Left colon (tissue), 2 donors: ENCODE results near the gene ING4. TPM values are rescaled to one million over a fixed set of nuclear protein-coding genes. Genes with fewer than 3 reads are reported as not detected.

ENCODE experiments used
- total RNA-seq, 2 donors: library from RNA; stranded (reverse); fragmentation: NEBNext Ultra II Directional; extraction: Animal tissue kit (Norgen Biotek cat#: 25700); gene quantifications; one replicate each; pipeline ENCODE4 v1.2.1, GENCODE V29; 2021
- donor health status: DM: no; HTN: no; CAD: no.
- donor health status: DM: yes; HTN: yes; CAD: no.

Gene ING4
- total RNA-seq, 2 donors from 2014 or later, result 23.6 to 38.9 TPM

Other genes starting within 250 kb of the ING4 start
- gene CD27, start 218.2 kb downstream of the ING4 start, total RNA-seq, result 1 to 10 TPM; 1.3 to 4.4 TPM
- gene TAPBPL, start 211.1 kb downstream of the ING4 start, total RNA-seq, result 10 to 100 TPM; 51.2 to 74.2 TPM
- gene VAMP1, start 192.4 kb downstream of the ING4 start, total RNA-seq, result 1 to 10 TPM; 4.2 to 6.3 TPM
- 100 to 1,000 TPM; 124 to 131 TPM for gene MRPL51, start 169.9 kb downstream of the ING4 start, total RNA-seq
- 10 to 100 TPM; 21.9 to 29.4 TPM for gene NCAPD2, start 169.0 kb downstream of the ING4 start, total RNA-seq
- gene GAPDH, start 128.6 kb downstream of the ING4 start, total RNA-seq, result 1,000 to 10,000 TPM; 2,230 to 2,756 TPM
- 1 to 10 TPM; 3.8 to 7.2 TPM for gene IFFO1, start 107.1 kb downstream of the ING4 start, total RNA-seq
- gene NOP2, start 94.8 kb downstream of the ING4 start, total RNA-seq, result 10 to 100 TPM; 22.2 to 34.4 TPM
- 100 to 1,000 TPM; 142 to 157 TPM for gene CHD4, start 55.7 kb downstream of the ING4 start, total RNA-seq
- 10 to 100 TPM; 25.6 to 26.7 TPM for gene LPAR5, start 27.2 kb downstream of the ING4 start, total RNA-seq
- gene ACRBP, start 15.7 kb downstream of the ING4 start, total RNA-seq, result 1 to 10 TPM; 2.9 to 3.4 TPM
- 10 to 100 TPM; 47.8 to 51.4 TPM for gene ZNF384, start 26.3 kb upstream of the ING4 start, total RNA-seq
- gene PIANP, start 37.7 kb upstream of the ING4 start, total RNA-seq, result under 1 TPM; 0.52 to 0.67 TPM
- 10 to 100 TPM; 37.2 to 40.8 TPM for gene COPS7A, start 60.9 kb upstream of the ING4 start, total RNA-seq
- gene MLF2, start 90.0 kb upstream of the ING4 start, total RNA-seq, result 100 to 1,000 TPM; 167 to 180 TPM
- gene PTMS, start 103.2 kb upstream of the ING4 start, total RNA-seq, result 100 to 1,000 TPM in 1 of 2 donors, 10 to 100 TPM in 1; 89.6 to 123 TPM
- gene LAG3, start 109.4 kb upstream of the ING4 start, total RNA-seq, result 1 to 10 TPM in 1 of 2 donors, under 1 TPM in 1; 0.89 to 1.6 TPM
- gene CD4, start 126.4 kb upstream of the ING4 start, total RNA-seq, result 10 to 100 TPM in 1 of 2 donors, 1 to 10 TPM in 1; 4.3 to 18.1 TPM
- gene GPR162, start 158.7 kb upstream of the ING4 start, total RNA-seq, result 1 to 10 TPM; 1.3 to 4.3 TPM
- 1 to 10 TPM; 4.3 to 6.3 TPM for gene P3H3, start 165.3 kb upstream of the ING4 start, total RNA-seq
- 1 to 10 TPM; 1.1 to 1.5 TPM for gene GNB3, start 177.8 kb upstream of the ING4 start, total RNA-seq
- gene CDCA3, start 188.2 kb upstream of the ING4 start, total RNA-seq, result 10 to 100 TPM in 1 of 2 donors, 1 to 10 TPM in 1; 4.4 to 10.5 TPM
- 10 to 100 TPM; 68.5 to 81.4 TPM for gene USP5, start 189.0 kb upstream of the ING4 start, total RNA-seq
- 100 to 1,000 TPM; 702 to 720 TPM for gene TPI1, start 204.4 kb upstream of the ING4 start, total RNA-seq
- gene SPSB2, start 210.2 kb upstream of the ING4 start, total RNA-seq, result 10 to 100 TPM; 11.7 to 11.8 TPM
- gene LRRC23, start 241.7 kb upstream of the ING4 start, total RNA-seq, result 1 to 10 TPM; 2.9 to 4.3 TPM